NCI-H446 (cell line): ENCODE results near the gene GSK3B.
"Not testable (repeated sequence)": the region's sequence is repeated elsewhere in the genome, so short reads cannot be mapped to it uniquely, and the experiment has no call there.

Source experiments
- DNase-seq, 2 experiments: peaks; one replicate each; lab custom pipeline; 2025; lab: John Stamatoyannopoulos, UW

Gene GSK3B

DNA sequence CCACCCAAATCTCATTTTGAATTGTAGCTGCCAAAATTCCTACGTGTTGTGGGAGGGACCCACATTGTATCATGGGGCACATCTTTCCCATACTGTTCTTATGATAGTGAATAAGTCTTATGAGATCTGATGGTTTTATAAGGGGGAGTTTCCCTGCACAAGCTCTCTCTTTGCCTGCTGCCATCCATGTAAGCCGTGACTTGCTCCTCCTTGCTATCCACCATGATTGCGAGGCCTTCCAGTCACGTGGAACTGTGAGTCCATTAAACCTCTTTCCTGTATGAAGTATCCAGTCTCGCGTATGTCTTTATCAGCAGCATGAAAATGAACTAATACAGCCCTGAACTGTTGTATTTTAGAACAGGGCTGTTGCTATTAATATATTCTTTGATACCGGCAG is 40.6 kb downstream of the GSK3B start:
- DNase-seq = not testable (repeated sequence)

DNA sequence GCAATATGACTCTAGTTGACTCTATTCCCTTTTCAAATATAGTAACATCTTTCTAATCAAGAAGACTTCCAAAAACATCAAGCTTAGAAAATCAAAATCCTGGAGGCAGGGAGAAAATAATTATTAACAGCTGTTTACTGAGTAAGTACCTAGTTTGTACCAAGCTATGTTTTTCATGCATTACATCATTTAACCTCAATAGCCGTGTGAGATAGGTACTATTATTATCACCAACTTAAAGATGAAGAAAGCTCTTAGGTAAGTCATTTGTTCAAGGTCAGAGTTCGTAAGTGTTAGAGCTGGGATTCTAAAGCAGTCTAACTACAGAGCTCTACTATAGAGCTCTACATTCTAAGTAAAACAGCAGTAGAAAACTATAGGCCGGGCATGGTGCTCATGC is 41.6 kb downstream of the GSK3B start:
- DNase-seq = no peak

DNA sequence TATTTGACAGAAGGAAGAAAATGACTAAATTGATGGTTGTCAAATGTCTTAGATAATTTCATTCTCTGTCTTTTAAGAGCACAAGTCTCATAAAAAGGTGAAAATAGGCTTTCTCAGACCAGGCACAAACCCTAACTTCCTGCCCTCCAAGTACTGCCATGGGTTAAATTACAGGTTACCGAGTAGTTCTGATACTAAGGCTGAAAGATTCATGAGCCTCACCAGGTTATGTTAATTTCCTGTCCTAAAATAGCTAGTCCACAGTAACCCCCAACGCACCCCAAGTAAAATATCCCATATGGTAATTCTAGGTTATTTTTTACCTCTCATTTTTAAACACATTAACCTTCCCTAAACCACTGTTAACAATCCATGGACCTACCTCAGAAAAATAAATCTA is 42.0 kb downstream of the GSK3B start:
- no peak for DNase-seq

DNA sequence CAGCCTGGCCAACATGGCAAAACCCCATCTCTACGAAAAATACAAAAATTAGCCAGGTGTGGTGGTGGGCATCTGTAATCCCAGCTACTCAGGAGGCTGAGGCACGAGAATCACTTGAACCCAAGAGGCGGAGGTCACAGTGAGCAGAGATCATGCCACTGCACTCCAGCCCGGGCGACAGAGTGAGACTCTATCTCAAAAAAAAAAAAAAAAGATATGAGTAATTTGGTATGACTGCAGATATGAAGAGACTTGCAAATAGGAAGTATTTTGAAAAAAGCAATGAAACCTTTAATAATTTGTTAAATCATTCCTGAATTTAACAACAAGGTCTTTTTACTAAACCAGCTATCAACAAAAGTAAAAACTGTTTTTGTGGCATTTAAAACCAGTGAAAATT is 42.7 kb downstream of the GSK3B start:
- not testable (repeated sequence) for DNase-seq

DNA sequence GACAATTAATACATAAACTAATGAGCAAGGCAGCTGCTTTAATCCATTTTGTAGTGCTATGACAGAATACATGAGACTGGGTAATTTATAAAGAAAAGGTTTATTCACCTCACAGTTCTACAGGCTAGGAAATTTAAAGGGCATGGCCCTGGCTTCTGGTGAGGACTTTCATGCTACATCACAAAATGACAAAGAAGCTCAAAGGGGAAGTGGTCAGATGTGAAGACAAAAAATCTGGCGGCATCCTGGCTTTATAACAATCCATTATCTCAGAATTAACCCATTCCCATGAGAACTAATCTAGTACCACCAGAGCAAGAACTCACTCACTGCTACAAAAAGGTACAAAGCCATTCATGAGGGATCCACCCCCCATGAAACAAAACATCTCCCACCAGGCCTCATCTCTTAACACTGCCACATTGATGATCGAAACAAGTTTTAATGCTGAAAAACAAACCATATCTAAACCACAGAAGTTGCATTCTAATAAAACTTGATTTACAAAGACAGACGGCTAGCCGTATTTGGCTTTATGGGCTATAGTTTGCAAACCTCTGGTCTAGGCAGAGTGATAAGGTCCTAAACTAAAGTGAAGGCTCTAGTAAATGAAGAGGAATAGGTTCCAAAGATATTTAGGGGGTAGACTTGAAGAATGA is 44.2 kb downstream of the GSK3B start:
- no peak for DNase-seq

DNA sequence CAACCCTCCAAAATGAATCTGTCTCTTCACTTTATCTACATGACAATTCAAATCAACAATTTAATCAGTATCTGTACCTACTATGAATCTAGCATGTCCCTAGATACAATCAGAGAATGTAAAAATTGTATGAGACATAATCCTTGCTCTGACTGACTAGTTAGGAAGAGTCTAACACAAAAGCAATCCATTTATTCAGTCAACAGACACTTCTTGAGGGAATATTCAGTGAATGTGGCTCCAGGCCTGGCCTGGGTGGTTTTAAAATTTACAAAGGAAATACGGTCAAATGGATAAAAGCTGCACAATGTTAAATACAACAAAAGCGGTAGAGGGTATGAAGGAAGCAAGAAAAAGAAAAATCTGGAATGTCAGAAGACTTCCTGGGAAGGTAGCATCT is 45.2 kb downstream of the GSK3B start:
- no peak for DNase-seq

DNA sequence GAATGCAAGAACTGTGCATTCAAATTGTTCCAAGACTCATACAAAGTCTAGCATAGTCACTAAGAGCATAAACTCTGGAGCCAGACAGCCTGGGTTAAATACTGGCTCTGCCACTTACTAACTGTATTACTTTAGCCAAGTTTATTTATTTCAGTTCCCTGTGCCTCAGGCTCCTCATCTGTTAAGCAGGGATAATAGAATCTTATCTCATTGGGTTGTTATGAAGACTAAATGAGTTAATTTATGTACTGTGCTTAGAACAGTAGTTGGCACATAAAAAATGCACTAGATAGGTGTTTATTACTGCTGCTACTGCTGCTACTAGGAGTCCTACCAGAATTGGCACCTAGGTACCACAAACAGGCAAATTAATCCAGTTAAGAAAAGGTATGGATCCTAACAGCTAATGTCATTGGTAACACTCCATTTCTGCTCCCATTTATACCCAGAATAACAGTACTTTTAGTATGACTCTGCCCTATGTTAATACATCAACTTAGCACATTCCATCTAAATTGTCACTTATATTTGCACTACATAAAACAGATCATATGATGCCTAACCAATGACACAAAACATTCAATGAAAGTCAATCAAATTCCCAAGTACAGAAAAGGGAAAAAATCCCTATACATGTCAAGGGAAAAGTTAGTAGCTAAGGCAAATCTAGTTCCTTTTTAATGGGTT is 45.7 kb downstream of the GSK3B start:
- no peak for DNase-seq

DNA sequence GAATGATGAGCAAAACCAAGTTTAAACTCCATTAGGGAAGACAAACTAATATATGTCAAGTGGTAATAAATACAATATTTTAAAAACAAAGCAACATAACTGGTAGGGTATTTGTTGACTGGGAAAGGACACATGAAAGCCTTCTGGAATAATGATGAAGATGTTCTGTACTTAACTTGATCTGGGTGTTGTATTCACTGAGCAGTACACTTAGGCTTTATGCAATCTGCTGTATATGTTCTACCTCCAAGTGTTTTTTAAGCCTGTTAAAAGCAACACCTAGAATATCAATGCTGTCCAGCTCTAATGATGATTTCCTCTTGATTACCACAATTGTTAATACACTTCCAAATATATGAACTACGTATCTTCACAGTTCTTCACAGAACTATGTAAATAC is 46.6 kb downstream of the GSK3B start:
- no peak for DNase-seq

DNA sequence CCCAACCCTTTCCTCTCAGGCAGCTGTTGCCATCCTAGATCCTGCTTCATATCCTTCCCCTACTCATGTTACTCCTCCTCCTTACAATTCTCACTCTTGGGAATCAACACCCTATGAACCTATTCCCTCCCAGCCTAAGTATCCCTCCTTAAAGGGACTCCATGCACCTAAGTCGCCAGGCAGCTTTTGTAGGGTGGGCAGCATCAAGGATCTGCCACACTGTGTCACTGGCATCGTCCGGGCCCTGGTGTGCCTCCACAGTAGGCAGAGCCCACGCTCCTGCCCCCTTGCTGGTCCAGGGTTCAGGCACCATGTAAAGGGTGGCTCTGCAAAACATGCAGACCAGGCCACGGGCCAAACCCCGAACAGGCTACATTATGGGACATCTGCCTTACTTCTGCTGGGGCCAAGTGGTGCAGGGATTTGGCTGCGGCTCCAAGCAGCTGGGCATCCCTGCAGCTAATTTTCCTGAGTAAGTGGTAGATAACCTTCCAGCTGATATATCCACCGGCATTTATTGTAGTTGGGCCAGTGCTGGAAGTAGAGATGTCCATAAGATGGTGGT is 53.4 kb downstream of the GSK3B start:
- DNase-seq = peak in 1 of 2 experiments; percentile 50

DNA sequence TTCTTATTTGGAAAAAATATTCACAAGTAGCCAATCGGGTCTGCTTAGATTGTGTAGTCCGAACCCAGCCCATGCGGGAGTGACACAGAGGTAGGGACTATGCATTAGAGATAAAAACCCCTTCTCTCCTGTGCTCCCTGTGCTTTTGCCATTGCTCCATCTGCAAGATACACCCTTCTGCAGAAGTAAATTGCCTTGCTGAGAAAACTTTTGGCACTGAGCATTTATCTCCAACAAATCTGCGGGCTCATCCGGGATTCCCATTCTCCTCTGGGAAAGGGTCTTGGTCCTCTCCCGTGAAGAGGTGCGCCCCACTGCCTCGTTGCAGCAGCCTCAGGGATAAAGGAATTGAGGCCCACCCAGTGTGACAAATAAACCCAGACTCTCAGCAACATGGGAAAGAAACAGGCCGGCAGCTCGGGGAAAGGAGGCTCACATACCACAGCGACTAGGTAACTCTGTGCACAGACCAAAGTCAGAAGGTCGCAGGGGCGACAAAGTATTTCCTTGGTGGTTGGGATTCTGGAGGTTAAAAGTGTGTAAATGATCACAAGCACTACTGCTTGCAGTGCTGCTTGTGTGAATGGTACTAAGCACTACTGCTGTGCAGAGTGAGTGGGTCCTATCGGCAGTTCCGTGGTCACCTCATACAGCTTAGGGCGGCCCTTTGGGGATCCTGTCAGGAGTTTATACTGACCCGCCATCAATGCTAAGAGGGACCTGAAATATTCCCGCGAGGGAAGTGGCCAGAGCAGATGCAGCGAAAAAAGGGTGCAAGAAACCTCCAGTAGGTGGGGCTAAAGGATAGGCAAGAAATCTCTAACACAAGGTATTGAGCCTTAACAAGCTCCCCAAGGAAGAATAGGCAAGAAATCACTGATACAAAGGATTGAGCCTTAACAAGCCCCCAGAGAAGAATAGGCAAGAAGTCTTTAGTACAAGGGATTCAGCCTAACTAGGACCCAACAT is 54.3 kb downstream of the GSK3B start:
- DNase-seq = no peak

DNA sequence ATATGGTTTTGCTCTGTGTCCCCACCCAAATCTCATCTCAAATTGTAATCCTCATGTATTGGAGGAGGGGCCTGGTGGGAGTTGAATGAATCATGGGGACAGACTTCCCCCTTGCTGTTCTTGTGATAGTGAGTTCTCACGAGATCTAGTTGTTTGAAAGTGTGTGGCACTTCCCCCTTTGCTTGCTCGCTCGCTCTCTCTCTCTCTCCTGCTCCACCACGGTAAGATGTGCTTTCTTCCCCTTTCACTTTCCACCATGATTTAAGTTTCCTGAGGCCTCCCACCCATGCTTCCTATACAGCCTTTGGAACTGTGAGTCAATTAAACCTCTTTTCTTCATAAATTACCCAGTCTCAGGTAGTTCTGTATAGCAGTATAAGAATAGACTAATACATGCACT is 60.7 kb downstream of the GSK3B start:
- no peak for DNase-seq

DNA sequence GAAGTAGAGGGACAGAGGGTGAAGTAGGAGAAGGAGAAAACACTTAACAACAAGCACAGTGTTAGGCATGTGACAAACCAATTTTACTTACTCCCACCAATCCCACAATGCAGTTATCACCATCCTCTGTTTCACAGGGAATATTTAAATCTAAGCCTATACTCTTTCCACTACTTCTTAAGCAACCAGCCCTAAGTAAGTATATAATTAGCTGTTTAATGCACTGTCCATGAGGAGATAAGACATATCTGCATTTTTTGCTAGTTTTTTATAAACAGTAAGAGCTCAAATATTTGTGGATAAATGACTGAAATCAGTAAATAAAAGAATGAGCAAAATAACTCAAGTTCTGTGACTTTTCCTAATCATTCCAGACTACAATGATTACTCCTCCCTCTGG is 62.7 kb downstream of the GSK3B start:
- no peak for DNase-seq

DNA sequence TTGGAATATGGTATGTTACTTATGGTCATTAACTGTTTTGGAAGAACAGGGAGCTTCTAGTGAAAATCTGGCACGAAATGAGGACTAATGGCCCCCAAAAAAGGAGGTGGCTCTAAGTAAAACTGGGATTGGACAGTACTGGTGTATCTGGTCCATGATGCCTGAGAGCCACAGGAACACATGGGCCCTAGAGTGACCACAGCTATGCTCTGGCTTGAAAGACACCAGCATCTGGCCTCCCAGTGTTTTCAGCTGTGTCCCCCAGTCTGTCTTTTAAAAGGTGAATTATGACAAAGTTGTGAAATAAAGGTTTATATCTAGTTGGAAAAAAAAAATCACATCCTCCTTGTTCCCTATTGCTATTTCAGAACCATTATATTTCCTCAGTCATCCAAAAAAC is 64.5 kb downstream of the GSK3B start:
- no peak for DNase-seq

DNA sequence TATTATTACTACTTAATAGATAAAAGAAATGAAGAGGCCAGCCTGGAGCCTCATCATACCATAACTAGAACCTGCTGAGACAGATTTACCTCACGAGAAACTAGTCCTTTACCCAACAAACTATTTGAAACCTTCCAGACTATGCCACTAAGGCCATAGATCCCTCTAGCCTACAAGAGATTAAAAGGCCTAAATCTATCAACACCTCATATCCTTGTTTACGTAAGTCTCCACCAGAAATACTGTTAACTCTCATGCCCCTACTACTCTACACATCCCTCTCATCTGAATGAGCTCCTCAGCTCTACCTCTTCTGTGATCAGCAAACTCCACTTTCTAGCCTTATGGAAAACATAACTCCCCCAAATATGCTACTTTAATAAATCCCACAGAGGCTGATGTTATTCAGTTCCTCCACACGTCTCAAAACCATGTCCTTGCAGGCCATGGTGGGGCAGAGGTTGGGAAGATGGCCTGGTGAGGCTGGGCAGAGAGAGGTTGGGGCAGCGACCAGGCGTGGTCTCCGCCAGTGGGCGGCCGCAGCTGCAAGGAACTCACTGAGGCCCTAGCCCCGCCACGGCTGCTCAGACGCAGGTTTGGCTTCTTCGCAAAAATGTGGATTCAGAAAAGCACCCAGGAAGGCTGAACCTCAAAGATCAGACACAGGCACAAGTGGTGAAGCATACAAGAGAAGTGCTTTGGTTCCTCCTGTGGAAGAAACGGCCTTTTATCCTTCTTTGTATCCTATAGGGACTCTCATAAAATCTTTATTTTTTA is 65.8 kb downstream of the GSK3B start:
- DNase-seq = no peak

DNA sequence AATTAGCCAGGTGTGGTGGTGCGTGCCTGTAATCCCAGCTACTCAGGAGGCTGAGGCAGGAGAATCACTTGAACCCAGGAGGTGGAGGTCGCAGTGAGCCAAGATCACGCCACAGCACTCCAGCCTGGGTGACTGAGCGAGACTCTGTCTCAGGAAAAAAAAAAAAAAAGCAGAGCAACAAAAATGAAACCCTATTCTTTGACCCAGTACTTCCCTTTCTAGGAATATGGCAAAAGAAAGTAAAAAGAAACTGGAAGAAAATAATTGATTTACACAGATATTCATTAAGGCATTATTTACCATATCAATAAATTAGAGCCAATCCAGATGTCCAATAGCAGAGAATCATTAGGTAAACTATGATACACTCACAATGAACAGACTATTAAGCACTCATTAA is 67.0 kb downstream of the GSK3B start:
- DNase-seq = no peak

DNA sequence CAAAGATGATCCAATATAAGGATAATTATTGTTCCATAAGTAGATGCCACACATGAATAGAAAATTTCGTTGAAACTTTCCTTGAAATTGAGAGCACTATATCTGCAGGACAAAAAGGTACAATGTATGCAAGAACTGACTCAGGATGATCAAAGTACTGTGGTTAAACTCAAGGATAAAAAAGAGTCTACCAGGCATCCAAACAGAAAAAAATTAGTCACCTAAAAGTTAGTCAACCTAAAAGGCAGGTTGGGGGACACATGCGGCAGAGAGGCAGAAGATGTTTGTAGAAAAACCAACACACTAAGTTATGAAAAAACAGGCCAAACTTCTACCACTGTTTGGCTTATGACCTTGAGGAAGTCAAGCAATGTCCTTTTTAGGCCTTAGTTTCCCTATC is 68.7 kb downstream of the GSK3B start:
- DNase-seq = no peak

DNA sequence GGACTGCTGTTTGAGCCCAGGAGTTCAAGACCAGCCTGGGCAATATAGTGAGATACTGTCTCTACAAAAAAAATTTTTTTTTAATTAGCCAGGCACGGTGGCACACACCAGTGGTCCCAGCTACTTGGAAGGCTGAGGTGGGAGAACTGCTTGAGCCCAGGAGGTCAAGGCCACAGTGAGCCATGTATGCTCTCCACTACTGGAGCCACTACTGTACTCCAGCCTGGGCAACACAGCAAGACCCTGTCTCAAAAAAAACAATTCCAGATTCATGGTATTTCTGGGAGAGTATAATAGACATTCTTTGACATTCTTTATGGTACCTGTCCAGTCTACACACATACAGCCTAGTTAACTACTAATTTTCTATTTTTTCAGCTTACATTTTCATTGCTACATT is 70.1 kb downstream of the GSK3B start:
- no peak for DNase-seq

DNA sequence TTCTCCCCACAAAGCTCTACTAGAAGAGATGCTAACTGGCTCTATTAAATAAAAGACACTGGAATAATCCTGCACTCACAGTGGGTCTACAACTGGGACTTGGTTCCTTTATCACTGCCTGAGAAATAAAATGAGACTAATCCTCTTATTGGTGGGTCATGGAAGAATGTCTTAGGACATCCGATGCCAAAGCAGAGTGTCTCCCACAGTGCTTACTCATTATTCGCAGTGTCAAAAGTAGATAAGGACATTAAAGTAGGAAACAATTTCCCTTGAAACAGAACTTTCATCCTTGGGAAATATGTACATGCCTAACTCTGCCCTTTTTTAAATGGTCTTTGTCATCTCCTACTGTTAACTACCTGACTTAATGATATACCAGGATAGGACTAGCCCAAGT is 71.5 kb downstream of the GSK3B start:
- DNase-seq = no peak

DNA sequence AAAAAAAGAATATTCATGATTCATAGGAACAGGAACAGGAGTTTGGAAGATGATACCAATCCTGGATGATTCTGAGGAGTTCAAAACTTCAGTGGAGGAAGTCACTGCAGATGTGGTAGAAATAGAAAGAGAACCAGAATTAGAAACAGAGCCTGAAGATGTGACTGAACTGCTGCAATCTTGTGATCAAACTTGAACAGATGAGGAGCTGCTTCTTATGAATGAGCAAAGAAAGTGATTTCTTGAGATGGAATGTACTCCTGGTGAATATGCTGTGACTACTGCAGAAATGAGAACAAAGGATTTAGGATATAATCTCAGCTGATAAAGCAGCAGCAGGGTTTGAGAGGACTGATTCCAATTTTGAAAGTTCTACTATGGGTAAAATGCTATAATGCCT is 72.7 kb downstream of the GSK3B start:
- no peak for DNase-seq

DNA sequence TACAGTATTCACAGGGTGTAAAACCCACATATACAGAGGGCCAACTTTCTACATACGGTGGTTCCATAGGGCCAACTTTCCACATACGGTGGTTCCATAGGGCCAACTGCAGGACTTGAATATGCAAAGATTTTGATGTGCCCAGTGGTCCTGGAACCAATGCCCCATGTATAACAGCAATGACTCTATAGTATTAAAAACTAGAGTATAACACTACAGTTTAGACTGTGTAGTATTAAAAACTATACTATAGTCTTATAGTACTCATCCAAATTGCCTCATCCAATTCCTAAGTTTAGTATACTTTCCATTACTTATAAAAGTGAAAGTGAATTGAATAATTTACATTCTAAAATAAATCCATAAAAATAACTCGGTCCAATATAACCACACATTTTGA is 75.9 kb downstream of the GSK3B start:
- no peak for DNase-seq

DNA sequence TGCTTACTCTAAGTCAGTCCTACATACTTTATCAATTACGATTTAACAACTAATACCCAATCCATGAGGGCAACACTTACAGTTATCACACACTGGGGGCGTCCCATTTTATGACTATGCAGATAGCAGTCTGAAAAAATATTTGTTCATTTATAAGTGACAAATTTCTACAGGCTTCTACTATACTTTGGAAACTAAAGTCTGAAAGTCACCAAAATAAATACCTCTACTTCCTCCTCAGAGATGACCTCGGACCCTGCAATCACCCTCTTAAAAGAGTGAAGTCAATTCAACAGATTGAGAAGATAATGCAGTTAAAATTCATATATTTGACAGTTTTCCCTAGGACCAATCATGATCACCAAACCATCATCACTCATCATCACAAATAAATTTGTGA is 76.6 kb downstream of the GSK3B start:
- no peak for DNase-seq

DNA sequence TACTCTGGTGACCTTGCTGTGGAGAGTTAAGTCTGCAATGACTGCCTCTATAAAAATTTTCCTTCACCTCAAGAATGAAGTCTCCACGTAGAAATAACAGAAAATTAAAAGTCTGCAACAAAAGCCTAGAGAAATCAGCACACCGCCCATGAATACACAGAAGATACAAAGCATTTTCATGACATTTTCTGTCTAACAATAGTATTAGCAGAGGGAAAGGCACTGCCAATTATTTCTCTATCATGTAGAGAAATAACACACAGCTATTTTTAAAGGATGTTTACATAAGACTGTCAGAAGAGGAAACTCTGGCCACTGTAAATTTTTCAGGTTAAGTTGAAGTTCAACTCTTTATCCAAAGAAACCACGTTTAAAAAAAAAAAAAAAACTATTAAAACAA is 80.8 kb downstream of the GSK3B start:
- DNase-seq = no peak
